K562 (cell line): Measurements from ENCODE around the gene ANXA3. TPM values are rescaled to one million over a fixed set of nuclear protein-coding genes. Genes with fewer than 3 reads are reported as not detected.

ENCODE experiments used
- ADNP ChIP-seq: fragments of 200-800 bp; sonication (Bioruptor generic); IDR thresholded peaks from 2 replicates; pipeline ENCODE4 v1.6.1; 2016; ENCODE audit warnings: missing genetic modification characterization, missing compliant biosample characterization
- BMI1 ChIP-seq: fragments of 150-350 bp; IDR thresholded peaks from 2 replicates; pipeline ENCODE4 v1.6.1; 2014; ENCODE audit warnings: low read length
- CCNT2 ChIP-seq: IDR thresholded peaks from 2 replicates; pipeline ENCODE4 v1.6.1; 2011; ENCODE audit warnings: borderline replicate concordance, low read depth, mild to moderate bottlenecking, moderate library complexity, mixed read lengths, low read length; ENCODE audit not compliant: insufficient read length; ENCODE audit errors: extremely low read depth
- EGR1 ChIP-seq: fragments of 450-650 bp; conservative IDR thresholded peaks from 2 replicates; pipeline ENCODE4 v1.6.1; 2017; ENCODE audit warnings: mild to moderate bottlenecking
- FOXJ3 ChIP-seq: sonication (generic); formaldehyde crosslinking; IDR thresholded peaks from 2 replicates; pipeline ENCODE4 v1.4.0; 2020; ENCODE audit warnings: mild to moderate bottlenecking, missing genetic modification reagents
- GTF2E2 ChIP-seq: fragments of 200-800 bp; sonication (Bioruptor generic); IDR thresholded peaks from 2 replicates; pipeline ENCODE4 v1.6.1; 2016; ENCODE audit warnings: missing genetic modification characterization, missing compliant biosample characterization
- JUNB ChIP-seq: fragments of 450-650 bp; formaldehyde crosslinking; conservative IDR thresholded peaks from 2 replicates; pipeline ENCODE4 v1.4.0; 2020; ENCODE audit warnings: mild to moderate bottlenecking
- KLF13 ChIP-seq: fragments of 450-650 bp; IDR thresholded peaks from 2 replicates; pipeline ENCODE4 v1.6.1; 2016; ENCODE audit warnings: missing genetic modification characterization, low read depth, mild to moderate bottlenecking, missing compliant biosample characterization, moderate library complexity, borderline replicate concordance
- RBM15 ChIP-seq: fragments of 200-400 bp; formaldehyde crosslinking; IDR thresholded peaks from 2 replicates; pipeline ENCODE4 v1.6.1; 2018; ENCODE audit warnings: mild to moderate bottlenecking, low read length, moderate library complexity; ENCODE audit not compliant: insufficient read depth
- SRF ChIP-seq, 2 experiments: fragments of 250-450, 450-650 bp in 1 of 2; sonication (Bioruptor Pico) in 1 of 2; sonication (generic) in 1 of 2; formaldehyde crosslinking; IDR thresholded peaks; 2 replicates each; pipeline versions ENCODE4 v1.5.0 to v1.5.1; 2020 to 2022; ENCODE audit warnings: mild to moderate bottlenecking in 1 of 2, missing genetic modification reagents in 1 of 2
- TEAD4 ChIP-seq, 2 experiments: sonication (generic) in 1 of 2; formaldehyde crosslinking in 1 of 2; IDR thresholded peaks; 2 replicates each; pipeline versions ENCODE4 v1.6.1 to v1.8.0; 2012 to 2022; ENCODE audit warnings: borderline replicate concordance in 1 of 2, inconsistent platforms in 1 of 2, low read length in 1 of 2, mild to moderate bottlenecking in 1 of 2, missing genetic modification reagents in 1 of 2
- ZNF224 ChIP-seq: sonication (generic); formaldehyde crosslinking; IDR thresholded peaks from 2 replicates; pipeline ENCODE4 v1.8.0; 2022; ENCODE audit warnings: mild to moderate bottlenecking, missing genetic modification reagents
- polyA plus RNA-seq, 8 experiments: library from polyadenylated mRNA; depleted of rRNA in 4 of 8; stranded (reverse) in 5 of 8; unstranded in 3 of 8; fragments of >200 nt; fragmentation: Nextera tagmentation in 2 of 8; fragmentation: Illumina TruSeq in 1 of 8; extraction: Ambion mirVana in 2 of 8; extraction: Trizol in 1 of 8; gene quantifications; 2 replicates each; pipeline versions ENCODE4 v1.2.1 to v1.2.3, GENCODE V29; 2011 to 2014; ENCODE audit warnings: inconsistent platforms in 1 of 8, missing spikeins in 1 of 8
- total RNA-seq, 7 experiments: library from RNA; depleted of rRNA in 6 of 7; stranded (reverse); fragments of >200 nt in 6 of 7; fragmentation: Illumina TruSeq in 2 of 7; extraction: Trizol in 2 of 7; gene quantifications; 2 replicates each; pipeline versions ENCODE4 v1.2.1 to v1.2.3, GENCODE V29; 2011 to 2021; ENCODE audit warnings: low replicate concordance in 1 of 7
- TF ChIP-seq, protein P1 (sequence below): sonication (generic); formaldehyde crosslinking; IDR thresholded peaks from 2 replicates; pipeline ENCODE4 v1.8.0; 2022; ENCODE audit warnings: mild to moderate bottlenecking, missing genetic modification reagents
- TF ChIP-seq, protein P2 (sequence below): fragments of 450-650 bp; formaldehyde crosslinking; IDR thresholded peaks from 2 replicates; pipeline ENCODE4 v1.4.0; 2020; ENCODE audit warnings: mild to moderate bottlenecking
- TF ChIP-seq, protein P3 (sequence below): fragments of 450-650 bp; IDR thresholded peaks from 2 replicates; pipeline ENCODE4 v1.6.1; 2016
- TF ChIP-seq, protein P4 (sequence below): sonication (generic); formaldehyde crosslinking; IDR thresholded peaks from 2 replicates; pipeline ENCODE4 v1.8.1; 2022; ENCODE audit warnings: missing genetic modification reagents
- TF ChIP-seq, protein P5 (sequence below): fragments of 250-450 bp; sonication (Bioruptor Pico); IDR thresholded peaks from 2 replicates; pipeline ENCODE4 v1.4.0; 2020; ENCODE audit warnings: mild to moderate bottlenecking, moderate library complexity

Gene ANXA3
- total and polyA plus RNA-seq, 9 of the 15 experiments (the other 6 are each of a cell fraction or from before 2014, with no cell fraction given): 6.3 to 15.5 (median 9.8) TPM

DNA sequence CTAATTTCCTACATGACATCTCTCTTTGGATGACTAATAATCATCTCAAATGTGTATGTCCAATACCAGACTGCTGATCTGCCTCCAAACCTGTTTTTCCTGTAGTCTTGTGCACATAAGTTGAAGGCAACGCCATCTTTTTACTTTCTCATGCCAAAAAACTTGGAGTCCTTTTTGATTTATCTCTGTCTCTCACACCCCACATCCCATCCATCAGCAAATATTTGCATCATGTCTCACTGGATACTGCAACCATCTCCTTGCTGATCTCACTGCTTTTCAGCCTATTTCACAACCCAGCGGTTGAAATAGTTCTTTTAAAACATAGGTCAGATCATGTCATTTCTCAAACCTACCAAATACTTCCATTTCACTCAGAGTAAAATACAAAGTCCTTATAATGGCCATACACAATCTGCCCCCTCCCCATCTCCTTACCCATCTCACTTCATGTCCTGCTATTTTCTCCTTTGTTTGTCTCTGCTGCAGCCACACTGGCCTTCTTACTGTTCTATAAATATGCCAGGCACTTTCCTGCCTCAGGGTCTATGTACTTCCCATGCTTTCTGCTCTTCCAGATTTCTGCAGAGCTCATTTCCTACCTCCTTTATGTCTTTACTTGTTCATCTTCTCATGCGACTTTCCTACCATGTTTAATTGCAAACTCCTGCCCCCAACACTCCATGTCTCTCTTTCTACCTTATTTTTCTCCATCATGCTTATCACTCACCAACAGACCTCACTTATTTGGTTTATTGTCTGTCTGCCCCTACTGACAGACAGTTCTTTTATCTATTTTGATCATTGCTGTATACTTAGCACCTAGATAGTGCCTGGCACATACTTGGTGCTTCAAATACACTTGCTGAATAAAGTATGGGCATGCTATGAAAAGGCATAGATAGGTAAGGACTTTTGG lies 98.8 kb downstream of the ANXA3 start (continued):
- TF ChIP-seq RBM15 (no peak), JUNB (CRISPR knock-in tag) (no peak), GTF2E2 (tag) (no peak), SRF (CRISPR knock-in tag; IDR thresholded peaks at IDR 0.05) (no peak), CCNT2 (peak; percentile 12), KLF13 (tag) (no peak), ADNP (tag) (0 out of 2 replicates have a peak, but pooled peaks have one; percentile 25), FOXJ3 (CRISPR knock-in tag) (no peak), ZNF224 (CRISPR knock-in tag) (no peak), TEAD4 (IDR thresholded peaks at IDR 0.05; ENCODE audit: low read length) (peak; percentile 93), TEAD4 (CRISPR knock-in tag; IDR thresholded peaks at IDR 0.05; ENCODE audit: borderline replicate concordance) (no peak), EGR1 (no peak), BMI1 (no peak)
- TF ChIP-seq, protein P1, sequence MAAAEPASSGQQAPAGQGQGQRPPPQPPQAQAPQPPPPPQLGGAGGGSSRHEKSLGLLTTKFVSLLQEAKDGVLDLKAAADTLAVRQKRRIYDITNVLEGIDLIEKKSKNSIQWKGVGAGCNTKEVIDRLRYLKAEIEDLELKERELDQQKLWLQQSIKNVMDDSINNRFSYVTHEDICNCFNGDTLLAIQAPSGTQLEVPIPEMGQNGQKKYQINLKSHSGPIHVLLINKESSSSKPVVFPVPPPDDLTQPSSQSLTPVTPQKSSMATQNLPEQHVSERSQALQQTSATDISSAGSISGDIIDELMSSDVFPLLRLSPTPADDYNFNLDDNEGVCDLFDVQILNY: no peak
- TF ChIP-seq, protein P2, sequence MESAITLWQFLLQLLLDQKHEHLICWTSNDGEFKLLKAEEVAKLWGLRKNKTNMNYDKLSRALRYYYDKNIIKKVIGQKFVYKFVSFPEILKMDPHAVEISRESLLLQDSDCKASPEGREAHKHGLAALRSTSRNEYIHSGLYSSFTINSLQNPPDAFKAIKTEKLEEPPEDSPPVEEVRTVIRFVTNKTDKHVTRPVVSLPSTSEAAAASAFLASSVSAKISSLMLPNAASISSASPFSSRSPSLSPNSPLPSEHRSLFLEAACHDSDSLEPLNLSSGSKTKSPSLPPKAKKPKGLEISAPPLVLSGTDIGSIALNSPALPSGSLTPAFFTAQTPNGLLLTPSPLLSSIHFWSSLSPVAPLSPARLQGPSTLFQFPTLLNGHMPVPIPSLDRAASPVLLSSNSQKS (CRISPR knock-in tag): no peak
- TF ChIP-seq, protein P3, sequence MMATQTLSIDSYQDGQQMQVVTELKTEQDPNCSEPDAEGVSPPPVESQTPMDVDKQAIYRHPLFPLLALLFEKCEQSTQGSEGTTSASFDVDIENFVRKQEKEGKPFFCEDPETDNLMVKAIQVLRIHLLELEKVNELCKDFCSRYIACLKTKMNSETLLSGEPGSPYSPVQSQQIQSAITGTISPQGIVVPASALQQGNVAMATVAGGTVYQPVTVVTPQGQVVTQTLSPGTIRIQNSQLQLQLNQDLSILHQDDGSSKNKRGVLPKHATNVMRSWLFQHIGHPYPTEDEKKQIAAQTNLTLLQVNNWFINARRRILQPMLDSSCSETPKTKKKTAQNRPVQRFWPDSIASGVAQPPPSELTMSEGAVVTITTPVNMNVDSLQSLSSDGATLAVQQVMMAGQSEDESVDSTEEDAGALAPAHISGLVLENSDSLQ: peak; percentile 87
- TF ChIP-seq, protein P4, sequence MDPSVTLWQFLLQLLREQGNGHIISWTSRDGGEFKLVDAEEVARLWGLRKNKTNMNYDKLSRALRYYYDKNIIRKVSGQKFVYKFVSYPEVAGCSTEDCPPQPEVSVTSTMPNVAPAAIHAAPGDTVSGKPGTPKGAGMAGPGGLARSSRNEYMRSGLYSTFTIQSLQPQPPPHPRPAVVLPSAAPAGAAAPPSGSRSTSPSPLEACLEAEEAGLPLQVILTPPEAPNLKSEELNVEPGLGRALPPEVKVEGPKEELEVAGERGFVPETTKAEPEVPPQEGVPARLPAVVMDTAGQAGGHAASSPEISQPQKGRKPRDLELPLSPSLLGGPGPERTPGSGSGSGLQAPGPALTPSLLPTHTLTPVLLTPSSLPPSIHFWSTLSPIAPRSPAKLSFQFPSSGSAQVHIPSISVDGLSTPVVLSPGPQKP: no peak
- TF ChIP-seq, protein P5, sequence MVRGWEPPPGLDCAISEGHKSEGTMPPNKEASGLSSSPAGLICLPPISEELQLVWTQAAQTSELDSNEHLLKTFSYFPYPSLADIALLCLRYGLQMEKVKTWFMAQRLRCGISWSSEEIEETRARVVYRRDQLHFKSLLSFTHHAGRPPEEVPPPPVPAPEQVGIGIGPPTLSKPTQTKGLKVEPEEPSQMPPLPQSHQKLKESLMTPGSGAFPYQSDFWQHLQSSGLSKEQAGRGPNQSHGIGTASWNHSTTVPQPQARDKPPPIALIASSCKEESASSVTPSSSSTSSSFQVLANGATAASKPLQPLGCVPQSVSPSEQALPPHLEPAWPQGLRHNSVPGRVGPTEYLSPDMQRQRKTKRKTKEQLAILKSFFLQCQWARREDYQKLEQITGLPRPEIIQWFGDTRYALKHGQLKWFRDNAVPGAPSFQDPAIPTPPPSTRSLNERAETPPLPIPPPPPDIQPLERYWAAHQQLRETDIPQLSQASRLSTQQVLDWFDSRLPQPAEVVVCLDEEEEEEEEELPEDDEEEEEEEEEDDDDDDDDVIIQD (CRISPR knock-in tag): no peak
